RPMI8226 (cell line): ENCODE results near the gene KRTAP10-2.

Experiments used
- DNase-seq: peaks from one replicate; pipeline ENCODE4 v3.0.0-alpha.2; 2015

Gene KRTAP10-2

DNA sequence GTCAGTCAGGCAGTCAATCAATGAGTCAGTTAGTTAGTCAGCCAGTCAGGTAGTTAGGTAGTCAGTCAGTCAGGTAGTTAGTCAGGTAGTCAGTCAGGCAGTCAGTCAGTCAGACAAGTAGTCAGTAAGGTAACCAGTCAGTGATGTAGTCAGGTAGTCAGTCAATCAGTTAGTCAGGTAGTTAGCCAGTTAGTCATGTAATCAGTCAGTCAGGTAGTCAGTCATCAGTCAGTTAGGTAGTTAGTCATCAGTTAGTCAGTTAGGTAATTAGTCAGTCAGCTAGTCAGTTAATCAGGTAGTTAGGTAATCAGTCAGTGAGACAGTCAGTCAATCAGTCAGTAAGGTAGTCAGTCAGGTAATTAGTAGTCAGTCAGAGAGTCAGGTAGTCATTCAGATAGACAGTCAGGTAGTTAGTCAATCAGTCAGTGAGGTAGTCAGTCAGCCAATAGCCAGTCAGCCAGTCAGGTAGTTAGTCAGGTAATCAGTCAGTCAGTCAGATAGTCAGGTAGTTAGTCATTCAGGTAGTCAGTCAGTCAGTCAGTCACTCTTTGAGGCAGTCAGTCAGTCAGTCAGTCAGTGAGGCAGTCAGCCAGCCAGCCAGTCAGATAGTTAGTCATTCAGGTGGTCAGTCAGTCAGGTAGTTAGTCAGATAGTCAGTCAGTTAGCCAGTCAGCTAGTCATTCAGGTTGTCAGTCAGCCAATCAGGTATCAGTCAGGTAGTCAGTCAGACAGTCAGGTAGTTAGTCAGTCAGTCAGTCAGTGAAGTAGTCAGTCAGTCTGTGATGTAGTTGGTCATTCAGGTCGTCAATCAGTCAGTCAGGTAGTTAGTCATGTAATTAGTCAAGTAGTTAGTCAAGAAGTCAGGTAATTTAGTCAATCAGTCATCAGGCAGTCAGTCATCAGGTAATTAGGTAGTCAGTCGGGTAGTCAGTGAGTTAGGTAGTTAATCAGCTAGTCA, 26.6 kb downstream of the KRTAP10-2 start:
- DNase-seq = no peak

DNA sequence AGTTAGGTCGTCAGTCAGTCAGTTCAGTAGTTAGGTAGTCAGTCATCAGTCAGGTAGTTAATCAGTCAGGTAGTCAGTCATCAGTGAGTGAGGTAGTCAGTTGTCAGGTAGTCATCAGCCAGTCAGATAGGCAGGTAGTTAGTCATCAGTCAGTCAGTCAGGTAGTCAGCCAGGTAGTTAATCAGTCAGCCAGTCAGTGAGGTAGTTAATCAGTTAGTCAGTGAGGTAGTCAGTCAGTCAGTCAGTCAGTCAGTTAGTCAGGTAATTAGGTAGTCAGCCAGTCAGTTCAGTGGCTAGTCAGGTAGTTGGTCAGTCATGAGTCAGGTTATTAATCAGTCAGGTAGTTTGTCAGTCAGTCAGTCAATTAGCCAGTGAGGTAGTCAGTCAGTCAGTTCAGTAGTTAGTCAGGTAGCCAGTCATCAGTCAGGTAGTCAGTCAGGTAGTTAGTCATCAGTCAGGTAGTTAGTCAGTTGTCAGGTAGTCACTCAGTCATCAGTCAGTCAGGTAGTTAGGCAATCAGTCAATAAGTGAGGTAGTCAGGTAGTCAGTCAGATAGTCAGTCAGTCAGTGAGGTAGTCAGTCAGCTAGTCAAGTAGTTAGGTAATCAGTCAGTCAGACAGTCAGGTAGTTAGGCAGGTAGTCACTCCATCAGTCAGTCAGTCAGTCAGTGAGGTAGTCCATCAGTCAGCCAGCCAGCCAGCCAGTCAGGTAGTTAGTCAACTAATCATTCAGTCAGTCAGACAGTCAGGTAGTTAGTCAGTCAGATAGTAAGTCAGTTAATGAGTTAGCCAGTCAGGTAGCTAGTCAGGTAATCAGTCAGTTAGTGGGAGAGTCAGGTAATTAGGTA, 27.5 kb downstream of the KRTAP10-2 start:
- DNase-seq = no peak

GRCh38 chr21:44522753-44523204, 28.5 kb downstream of the KRTAP10-2 start:
- DNase-seq = no peak

DNA sequence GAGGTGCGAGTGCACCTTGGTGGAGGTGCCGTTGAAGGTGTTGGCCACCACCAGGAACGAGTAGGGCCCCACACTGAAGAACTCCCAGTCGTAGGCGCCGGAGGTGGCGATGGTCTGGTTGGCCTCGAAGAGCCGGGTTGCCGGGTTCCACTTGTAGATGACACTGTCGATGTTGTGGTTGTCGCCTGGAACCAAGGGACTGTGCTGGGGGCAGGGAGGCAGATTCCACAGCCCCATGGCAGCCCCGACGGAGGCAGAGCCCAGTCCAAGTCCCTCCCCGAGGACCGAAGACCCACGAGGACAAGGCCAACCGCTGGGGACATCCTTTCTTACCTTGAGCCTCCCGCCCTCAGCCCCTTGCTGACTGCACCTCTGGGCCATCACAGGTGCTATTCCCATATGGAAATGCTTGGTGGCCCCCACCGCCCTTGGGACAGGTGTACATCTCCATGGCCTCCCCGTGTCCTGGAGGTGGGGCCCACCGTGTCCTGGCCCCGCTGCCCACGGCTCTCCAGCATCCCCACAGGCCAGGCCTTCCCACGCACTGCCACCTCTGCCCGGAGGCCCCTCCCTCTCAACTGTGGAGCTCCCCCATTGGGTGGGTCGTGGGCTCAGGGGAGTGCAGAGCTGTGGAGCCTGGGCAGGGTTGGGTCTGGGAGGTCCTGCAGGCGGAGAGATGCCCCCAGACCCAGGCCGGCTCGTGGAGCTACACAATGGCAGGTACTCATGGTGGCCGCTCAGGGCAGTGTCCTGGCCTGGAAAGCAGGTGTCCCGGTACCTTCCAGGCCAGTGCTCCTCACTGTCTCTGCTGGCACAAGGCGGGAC, 29.2 kb downstream of the KRTAP10-2 start:
- no peak for DNase-seq

GRCh38 chr21:44521301-44521927, 29.9 kb downstream of the KRTAP10-2 start:
- no peak for DNase-seq

DNA sequence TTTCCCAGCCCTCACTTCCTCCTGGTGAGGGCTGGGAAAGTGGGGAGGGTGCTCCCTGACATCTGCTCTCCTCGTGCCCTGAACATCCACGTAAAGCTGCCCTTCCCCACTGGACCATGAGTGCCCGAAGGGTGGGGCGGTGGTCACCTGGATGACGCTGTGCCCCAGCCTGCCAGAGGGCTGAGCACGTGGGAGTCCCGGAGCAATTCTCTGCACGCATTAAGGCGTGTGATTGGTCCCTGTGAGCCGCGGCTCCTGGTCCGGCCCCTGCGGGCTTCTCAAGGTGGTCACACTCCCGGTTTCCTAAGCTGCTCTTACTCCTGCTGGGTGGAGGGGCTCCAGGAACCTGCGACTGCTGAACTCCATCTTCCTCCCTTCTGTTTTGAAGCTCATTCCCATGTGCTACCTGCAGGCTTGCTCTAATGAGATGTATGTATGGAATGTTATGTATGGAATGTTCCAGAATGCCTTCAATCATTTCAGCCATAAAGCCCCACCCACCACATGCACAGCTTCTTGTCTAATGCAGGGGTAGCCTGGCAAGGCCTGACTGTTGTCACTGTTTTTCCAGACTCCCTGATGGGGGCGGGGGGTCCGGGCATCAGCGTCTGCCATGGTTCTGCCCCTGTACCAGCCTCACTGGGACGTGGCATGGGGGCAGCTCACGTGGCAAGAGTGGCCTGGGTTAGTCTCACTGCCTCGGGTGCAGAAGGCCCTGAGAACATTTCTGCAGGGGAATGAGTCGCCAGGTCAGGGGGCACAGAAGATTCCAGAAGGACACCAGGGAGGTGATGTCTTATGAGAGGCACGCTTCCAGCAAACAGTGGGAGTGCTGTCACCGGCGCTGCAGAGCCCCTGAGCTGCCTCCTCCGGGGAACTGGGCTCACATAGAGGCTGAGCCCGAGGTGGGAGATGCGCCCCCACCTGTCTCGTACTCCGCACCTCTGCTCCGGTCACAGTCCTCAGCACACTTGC, 30.7 kb downstream of the KRTAP10-2 start:
- no peak for DNase-seq

DNA sequence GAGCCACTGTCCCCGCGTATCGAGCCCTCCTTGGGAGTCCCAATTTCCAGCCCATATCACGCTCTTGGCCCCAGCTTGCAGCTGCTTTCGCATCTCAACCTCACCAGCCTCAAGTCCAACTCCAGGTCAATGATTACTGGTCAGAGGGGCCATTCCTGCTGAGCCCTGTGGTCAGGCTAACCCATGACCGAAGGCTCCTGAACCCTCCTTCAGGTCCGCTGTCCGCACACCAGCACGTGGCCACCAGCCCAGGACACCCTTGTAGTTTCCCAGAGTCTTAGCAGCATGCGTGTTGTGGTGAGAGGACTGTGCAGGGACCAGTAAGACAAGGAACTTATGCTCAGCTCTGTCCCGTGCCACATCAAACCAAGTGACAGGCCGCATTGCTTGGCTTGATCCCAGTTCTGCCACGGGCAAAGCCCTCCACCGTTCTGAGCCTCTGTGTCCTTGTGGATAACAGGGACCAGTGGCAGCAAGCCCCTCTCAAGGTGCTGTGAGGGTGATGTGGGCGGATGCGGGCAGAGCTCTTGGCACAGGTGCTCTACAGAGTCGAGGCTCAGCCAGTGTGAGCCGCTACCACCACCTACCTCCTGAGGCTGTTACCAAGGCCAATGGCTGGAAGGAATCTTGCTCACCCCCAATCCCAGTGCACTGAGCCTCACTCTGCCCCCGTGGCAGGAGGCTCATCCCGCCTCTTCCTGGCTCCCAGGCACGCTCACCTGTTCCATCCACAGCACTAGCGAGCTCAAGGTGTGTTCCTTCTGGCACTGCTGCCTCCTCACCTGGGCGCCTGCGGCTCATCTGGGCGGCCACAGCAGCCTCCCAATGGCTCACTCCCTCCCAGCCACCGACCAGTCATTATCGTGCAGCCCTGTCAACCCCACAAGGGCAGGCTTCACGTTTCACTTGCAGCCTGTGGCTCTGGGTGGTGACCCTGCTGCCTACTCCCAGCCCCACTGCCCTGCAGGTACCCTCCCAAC, 31.7 kb downstream of the KRTAP10-2 start:
- no peak for DNase-seq

GRCh38 chr21:44518686-44519085, 32.6 kb downstream of the KRTAP10-2 start:
- no peak for DNase-seq

- DNase-seq = peak; percentile 100
These were observed 34.0 kb downstream of the KRTAP10-2 start for GRCh38 chr21:44517175-44517899.

- no peak for DNase-seq
These were observed 34.5 kb downstream of the KRTAP10-2 start for GRCh38 chr21:44516828-44517174.

GRCh38 chr21:44516342-44516741, 35.0 kb downstream of the KRTAP10-2 start:
- no peak for DNase-seq

DNA sequence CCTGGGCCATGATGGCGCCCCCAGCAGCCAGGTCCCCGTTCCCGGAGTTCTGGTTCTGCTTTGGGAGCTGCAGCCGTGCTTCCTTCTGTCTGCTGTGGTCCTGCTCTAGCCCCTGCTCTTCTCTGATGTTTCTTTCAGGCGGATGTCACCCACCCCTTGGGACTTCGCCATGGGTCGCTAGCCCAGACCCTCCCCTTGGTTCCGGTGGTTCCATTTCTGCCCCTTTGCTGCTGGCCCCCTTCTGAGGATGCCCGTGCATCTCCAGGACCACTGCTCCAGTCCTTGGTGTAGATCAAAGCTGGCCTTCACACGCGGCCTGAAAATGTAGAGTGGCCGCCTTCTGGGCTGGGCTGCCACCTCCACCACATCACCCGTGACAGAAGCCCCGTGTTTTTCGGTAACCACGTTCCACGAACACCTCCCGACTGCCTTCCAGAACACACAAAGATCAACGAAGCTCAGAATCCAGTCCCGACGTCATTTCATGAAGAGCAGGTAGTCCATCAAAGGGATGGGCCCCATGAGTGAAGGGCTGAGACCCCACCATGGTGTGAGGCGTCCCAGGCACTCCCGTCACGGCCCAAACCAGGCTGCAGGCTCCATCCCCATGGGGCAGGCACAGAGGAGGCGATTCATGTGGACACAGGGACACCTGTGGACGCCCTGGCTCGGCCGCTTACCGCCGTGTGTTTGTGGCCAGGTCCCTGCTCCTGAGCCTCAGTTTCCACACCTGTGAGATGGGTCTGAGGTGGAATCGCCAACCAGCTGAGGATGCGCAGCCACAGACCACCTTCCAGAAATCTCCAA, 35.7 kb downstream of the KRTAP10-2 start:
- DNase-seq = no peak

GRCh38 chr21:44514746-44515358, 36.5 kb downstream of the KRTAP10-2 start:
- no peak for DNase-seq

DNA sequence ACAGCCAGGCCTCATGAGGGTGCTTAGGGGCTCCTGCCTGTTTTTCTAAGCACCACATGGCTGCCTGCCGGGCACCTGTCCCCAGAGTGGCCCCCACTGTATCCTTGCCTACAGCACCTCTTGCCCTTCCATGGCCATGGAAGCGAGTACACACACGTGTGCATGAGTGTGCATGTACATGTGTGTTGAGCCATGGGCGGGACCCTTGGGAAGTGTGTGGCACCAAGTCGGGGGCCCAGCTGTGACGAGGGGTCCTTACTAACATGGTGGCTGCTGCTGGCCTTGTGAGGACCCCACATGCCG, 37.1 kb downstream of the KRTAP10-2 start:
- no peak for DNase-seq

DNA sequence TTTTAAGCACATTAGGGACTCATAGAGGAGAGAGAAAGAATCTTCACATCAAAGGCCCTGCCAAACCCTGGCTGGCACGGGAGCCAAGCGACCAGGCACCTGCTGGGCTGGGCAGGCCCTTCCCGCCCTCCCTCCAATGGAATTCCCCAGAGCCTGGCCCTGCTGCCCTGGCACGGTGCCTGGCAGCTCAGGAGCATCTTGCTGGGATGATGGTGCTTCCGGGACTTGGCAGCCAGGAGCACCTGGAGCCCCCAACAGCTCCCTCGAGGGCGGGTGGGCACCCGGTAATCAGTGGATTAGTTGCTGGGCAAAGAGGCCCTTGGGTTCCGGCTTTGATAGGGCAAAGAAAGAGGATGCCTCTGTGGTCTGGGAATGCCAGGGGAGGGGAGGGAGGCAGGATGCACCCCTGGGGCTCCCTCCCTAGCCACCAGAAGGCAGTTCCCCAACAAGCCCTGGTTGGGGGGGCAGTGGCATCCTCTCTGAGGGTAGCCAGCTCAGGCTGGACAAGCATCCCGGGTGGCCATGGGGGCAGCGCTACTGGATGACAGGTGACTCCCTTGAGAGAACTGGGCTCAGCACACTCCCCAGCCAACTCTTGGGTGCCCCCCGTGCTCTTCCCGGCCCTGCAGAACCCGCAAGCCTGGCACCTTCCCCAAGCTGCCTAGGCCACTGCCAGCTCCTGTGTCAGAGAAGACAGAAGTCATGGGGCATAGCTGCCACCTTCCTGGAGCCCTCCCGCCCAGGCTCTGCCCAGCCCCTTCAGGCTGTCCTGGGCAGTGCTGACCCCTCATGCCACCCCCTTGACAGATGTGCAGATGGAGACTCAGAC, 37.7 kb downstream of the KRTAP10-2 start:
- no peak for DNase-seq

GRCh38 chr21:44512496-44513388, 38.6 kb downstream of the KRTAP10-2 start:
- no peak for DNase-seq
